GM23338 (cell line): ENCODE measurements around the gene PIPOX. TPM values are rescaled to one million over a fixed set of nuclear protein-coding genes. Genes with fewer than 3 reads are reported as not detected.

Experiments used
- ATAC-seq: fragments of 200-7000 bp; cut with Tn5 transposase; 3 replicates; pipeline ENCODE4 v1.9.1; 2020
- DNase-seq: peaks from one replicate; pipeline ENCODE4 v3.0.0-alpha.2; 2015; ENCODE audit warnings: low spot score
- H2AFZ ChIP-seq: fragments of 200-600 bp; sonication (generic); 2 replicates; pipeline ENCODE4 v1.8.0; 2016; ENCODE audit warnings: antibody characterized with exemption, mild to moderate bottlenecking, moderate library complexity
- H3F3A ChIP-seq: fragments of 200-600 bp; sonication (generic); replicated peaks from 2 replicates; pipeline ENCODE4 v1.8.0; 2017; ENCODE audit warnings: antibody characterized with exemption, mixed run types, low read depth
- H3K27ac ChIP-seq: fragments of 200-600 bp; sonication (generic); 2 replicates; pipeline ENCODE4 v1.6.1; 2016; ENCODE audit warnings: low read depth
- H3K27me3 ChIP-seq: fragments of 200-600 bp; sonication (generic); 2 replicates; pipeline ENCODE4 v1.8.0; 2016; ENCODE audit warnings: mild to moderate bottlenecking, mixed run types, moderate library complexity; ENCODE audit not compliant: insufficient read depth
- H3K36me3 ChIP-seq: fragments of 200-600 bp; sonication (generic); 2 replicates; pipeline ENCODE4 v1.8.0; 2016; ENCODE audit warnings: mild to moderate bottlenecking; ENCODE audit not compliant: insufficient read depth
- H3K4me1 ChIP-seq: fragments of 200-600 bp; sonication (generic); 2 replicates; pipeline ENCODE4 v1.8.0; 2016; ENCODE audit warnings: mild to moderate bottlenecking, moderate library complexity; ENCODE audit not compliant: insufficient read depth
- H3K4me2 ChIP-seq: fragments of 200-600 bp; sonication (generic); 2 replicates; pipeline ENCODE4 v1.7.1; 2017; ENCODE audit warnings: mixed run types
- H3K4me3 ChIP-seq: fragments of 200-600 bp; sonication (generic); 2 replicates; pipeline ENCODE4 v1.6.1; 2016; ENCODE audit warnings: mixed run types
- H3K79me2 ChIP-seq: fragments of 200-600 bp; sonication (generic); replicated peaks from 2 replicates; pipeline ENCODE4 v1.8.0; 2017; ENCODE audit warnings: mild to moderate bottlenecking; ENCODE audit not compliant: insufficient read depth
- H3K9me2 ChIP-seq: fragments of 200-600 bp; sonication (generic); 2 replicates; pipeline ENCODE4 v1.8.0; 2017; ENCODE audit not compliant: insufficient read depth
- H4K20me1 ChIP-seq: fragments of 200-600 bp; sonication (generic); replicated peaks from 2 replicates; pipeline ENCODE4 v1.8.0; 2017; ENCODE audit warnings: mild to moderate bottlenecking; ENCODE audit not compliant: insufficient read depth
- H3K27ac Mint-ChIP-seq: 2 replicates; pipeline ENCODE4 v1.8.0; 2020; ENCODE audit warnings: inconsistent platforms, mild to moderate bottlenecking, moderate library complexity, mixed read lengths
- H3K27me3 Mint-ChIP-seq: 3 replicates; pipeline ENCODE4 v1.8.0; 2022; ENCODE audit warnings: low read depth, mild to moderate bottlenecking, moderate library complexity, mixed read lengths, inconsistent platforms; ENCODE audit not compliant: insufficient read depth, poor library complexity
- H3K36me3 Mint-ChIP-seq: 3 replicates; pipeline ENCODE4 v1.8.0; 2021; ENCODE audit warnings: low read depth, mild to moderate bottlenecking, inconsistent platforms, moderate library complexity, mixed read lengths
- H3K4me1 Mint-ChIP-seq: 3 replicates; pipeline ENCODE4 v1.8.0; 2020; ENCODE audit warnings: mild to moderate bottlenecking, inconsistent platforms, mixed read lengths
- H3K4me3 Mint-ChIP-seq: 3 replicates; pipeline ENCODE4 v1.8.0; 2021; ENCODE audit warnings: moderate library complexity, mild to moderate bottlenecking, inconsistent platforms, mixed read lengths
- H3K9me3 Mint-ChIP-seq: 3 replicates; pipeline ENCODE4 v1.8.0; 2020; ENCODE audit warnings: moderate library complexity, mild to moderate bottlenecking, inconsistent platforms, mixed read lengths
- EZH2 ChIP-seq: fragments of 200-600 bp; sonication (generic); IDR thresholded peaks from one replicate; pipeline ENCODE4 v1.8.0; 2017; ENCODE audit warnings: antibody characterized with exemption, mild to moderate bottlenecking, low read depth; ENCODE audit not compliant: unreplicated experiment
- STAT1 ChIP-seq: IDR thresholded peaks from one replicate; pipeline ENCODE4 v1.6.1; 2016; ENCODE audit warnings: antibody characterized with exemption; ENCODE audit not compliant: unreplicated experiment
- ZNF114 ChIP-seq: fragments of 250-450 bp; sonication (Bioruptor Pico); IDR thresholded peaks from 2 replicates; pipeline ENCODE4 v1.5.0; 2020; ENCODE audit warnings: mild to moderate bottlenecking, moderate library complexity
- ZNF331 ChIP-seq: fragments of 250-450 bp; sonication (Bioruptor Pico); IDR thresholded peaks from 2 replicates; pipeline ENCODE4 v1.5.0; 2020; ENCODE audit warnings: low read depth, mild to moderate bottlenecking, moderate library complexity
- ZNF462 ChIP-seq: fragments of 250-450 bp; sonication (Bioruptor Pico); IDR thresholded peaks from 2 replicates; pipeline ENCODE4 v1.5.0; 2020; ENCODE audit warnings: mild to moderate bottlenecking, moderate library complexity
- polyA plus RNA-seq: library from polyadenylated mRNA; unstranded; fragments of >200 nt; fragmentation: Nextera tagmentation; extraction: Ambion mirVana; gene quantifications from 2 replicates; pipeline ENCODE4 v1.2.1, GENCODE V29; 2016
- total RNA-seq: library from RNA; depleted of rRNA; stranded (reverse); fragments of >200 nt; shearing (Covaris generic); gene quantifications from 2 replicates; pipeline ENCODE4 v1.2.3, GENCODE V29; 2014
- TF ChIP-seq, protein P1 (sequence below): IDR thresholded peaks from 2 replicates; pipeline ENCODE4 v1.6.1; 2016; ENCODE audit warnings: antibody characterized with exemption

PIPOX gene
- total and polyA plus RNA-seq, 2 experiments from 2014 or later = 22.6 to 34.6 TPM

GRCh38 chr17:29080965-29081364 lies 38.0 kb downstream of the PIPOX start (continued):
- TF ChIP-seq ZNF462 (CRISPR knock-in tag) (no peak), STAT1 (no peak), ZNF114 (CRISPR knock-in tag) (no peak), ZNF331 (no peak), EZH2 (no peak)

DNA sequence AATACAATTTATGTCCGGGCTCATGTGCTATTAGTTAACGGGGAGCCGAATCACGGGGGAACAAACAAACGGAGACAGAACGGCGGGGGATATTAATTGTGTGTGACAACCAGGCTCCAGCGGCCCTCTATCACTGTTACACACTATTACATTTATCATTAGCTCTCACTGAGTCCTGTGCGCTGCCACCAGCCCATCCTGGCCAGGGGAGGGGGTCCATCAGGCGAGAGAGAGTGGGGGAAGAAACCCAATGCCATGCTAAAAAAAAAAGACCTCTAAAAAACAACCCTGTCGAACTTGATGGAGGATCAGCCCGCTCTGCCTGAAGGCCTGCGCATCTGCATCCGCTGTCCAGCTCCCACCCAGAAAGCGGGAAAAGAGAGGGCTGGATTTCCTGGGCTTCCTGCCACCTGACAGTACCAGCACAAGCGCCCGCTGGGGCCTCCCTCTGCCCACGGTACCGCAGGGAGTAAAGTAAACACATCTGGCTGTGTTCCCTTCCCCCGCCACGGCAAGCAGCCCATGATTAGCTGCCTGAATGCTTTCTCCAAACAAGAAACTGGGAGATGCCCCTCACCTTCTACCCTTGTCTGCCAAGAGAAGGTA lies 41.7 kb downstream of the PIPOX start:
- peaks cover 63% of the 10 kb centered on the region for H3K4me1 Mint-ChIP-seq
- no peaks in the 10 kb centered on the region for H3K79me2 ChIP-seq
- peak overlapping the region; percentile 21; the same call in 1 of the 3 replicates for H3K4me3 Mint-ChIP-seq
- H3K4me3 ChIP-seq = no peak overlapping the region
- DNase-seq (peak; percentile 38), ATAC-seq (peak; percentile 52)
- peaks cover 20% of the 10 kb centered on the region for H3K27me3 Mint-ChIP-seq
- H4K20me1 ChIP-seq = no peaks in the 10 kb centered on the region
- peaks cover 3% of the 10 kb centered on the region; the same call in 1 of the 3 replicates for H3K9me3 Mint-ChIP-seq
- no peaks in the 10 kb centered on the region for H3K27me3 ChIP-seq
- H3K36me3 Mint-ChIP-seq = peaks cover 38% of the 10 kb centered on the region
- 0 out of 2 replicates have a peak overlapping the region, but pooled peaks have one; percentile 26 for H3K27ac ChIP-seq
- peaks cover 20% of the 10 kb centered on the region for H3F3A ChIP-seq
- peaks cover 22% of the 10 kb centered on the region for H3K4me1 ChIP-seq
- H3K4me2 ChIP-seq = peak overlapping the region; percentile 69
- no peak overlapping the region for H2AFZ ChIP-seq
- no peaks in the 10 kb centered on the region; the same call in 1 of the 2 replicates for H3K36me3 ChIP-seq
- TF ChIP-seq, protein P1, sequence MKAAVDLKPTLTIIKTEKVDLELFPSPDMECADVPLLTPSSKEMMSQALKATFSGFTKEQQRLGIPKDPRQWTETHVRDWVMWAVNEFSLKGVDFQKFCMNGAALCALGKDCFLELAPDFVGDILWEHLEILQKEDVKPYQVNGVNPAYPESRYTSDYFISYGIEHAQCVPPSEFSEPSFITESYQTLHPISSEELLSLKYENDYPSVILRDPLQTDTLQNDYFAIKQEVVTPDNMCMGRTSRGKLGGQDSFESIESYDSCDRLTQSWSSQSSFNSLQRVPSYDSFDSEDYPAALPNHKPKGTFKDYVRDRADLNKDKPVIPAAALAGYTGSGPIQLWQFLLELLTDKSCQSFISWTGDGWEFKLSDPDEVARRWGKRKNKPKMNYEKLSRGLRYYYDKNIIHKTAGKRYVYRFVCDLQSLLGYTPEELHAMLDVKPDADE = no peak
- H3K27ac Mint-ChIP-seq = no peak overlapping the region
- no peaks in the 10 kb centered on the region for H3K9me2 ChIP-seq
